Stomach (tissue), 4 donors: ENCODE measurements around the gene NHS.

ENCODE experiments used
- CTCF ChIP-seq, 7 experiments: fragments of 450-650 bp in 4 of 7; fragments of 200-600 bp in 3 of 7; sonication (generic) in 3 of 7; IDR thresholded peaks; one replicate each; pipeline ENCODE4 v1.5.1; 2016 to 2019; ENCODE audit warnings: antibody characterized with exemption in 7 of 7, control low read depth in 2 of 7, mild to moderate bottlenecking in 1 of 7
- EP300 ChIP-seq: sonication (generic); formaldehyde crosslinking; IDR thresholded peaks from one replicate; pipeline ENCODE4 v1.6.1; 2017; ENCODE audit warnings: antibody characterized with exemption
- POLR2A ChIP-seq, 4 donors: fragments of 450-650 bp; IDR thresholded peaks; one replicate each; pipeline ENCODE4 v1.6.1; 2016; ENCODE audit warnings: antibody characterized with exemption in 4 of 4, control low read depth in 2 of 4, mild to moderate bottlenecking in 1 of 4, moderate library complexity in 1 of 4
- POLR2AphosphoS5 ChIP-seq, 3 donors: sonication (generic); formaldehyde crosslinking; IDR thresholded peaks; one replicate each; pipeline ENCODE4 v1.6.1; 2016; ENCODE audit warnings: antibody characterized with exemption in 3 of 3

GRCh38 chrX:17670874-17671273 lies 295.9 kb downstream of the NHS start:
- no peak for TF ChIP-seq POLR2AphosphoS5 (IDR thresholded peaks at IDR 0.05)
- no peak for TF ChIP-seq CTCF (IDR thresholded peaks at IDR 0.05)
- TF ChIP-seq POLR2A (IDR thresholded peaks at IDR 0.05), result no peak
- no peak for TF ChIP-seq EP300
